NCI-H1092 treated with DMSO at 0.1 percent for 48 hours (cell line): Measurements from ENCODE around the gene SUGCT.

Experiments used
- DNase-seq: peaks from one replicate; lab custom pipeline; 2025; lab: John Stamatoyannopoulos, UW

Gene SUGCT

DNA sequence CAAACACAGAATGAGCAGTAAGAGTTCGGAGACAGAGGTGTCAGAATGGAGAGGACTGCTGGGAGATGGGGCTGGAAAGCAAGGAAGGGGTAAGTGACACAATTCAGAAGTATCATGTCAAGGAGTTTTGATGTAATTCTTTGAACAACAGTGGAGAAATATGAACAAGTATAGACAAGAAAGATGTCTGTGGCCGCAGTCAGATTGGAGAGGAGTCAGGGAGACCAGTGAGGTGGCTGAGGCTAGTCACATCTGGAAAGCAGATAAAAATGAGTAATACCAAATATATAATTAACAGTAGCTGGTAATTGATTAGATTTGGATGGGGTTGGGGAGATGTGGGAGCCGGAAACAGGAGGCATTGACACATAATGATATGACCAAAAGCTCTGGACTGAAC is 540.9 kb downstream of the SUGCT start:
- DNase-seq = no peak

DNA sequence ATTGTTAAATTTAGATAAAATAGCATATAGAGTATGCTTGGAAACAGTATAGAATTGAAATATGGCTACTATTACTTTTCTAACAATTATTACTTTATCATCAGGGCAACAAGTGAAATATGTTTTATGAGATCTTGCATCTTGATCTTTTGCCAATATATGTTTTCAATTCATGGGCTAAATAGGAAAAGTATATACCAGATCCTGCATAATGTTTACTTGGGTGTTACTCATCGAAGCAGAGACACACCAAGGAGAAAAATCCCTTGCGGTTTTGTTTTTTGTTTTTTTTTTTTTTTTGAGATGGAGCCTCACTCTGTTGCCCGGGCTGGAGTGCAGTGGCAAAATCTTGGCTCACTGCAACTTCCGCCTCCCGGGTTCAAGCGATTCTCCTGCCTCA is 541.4 kb downstream of the SUGCT start:
- no peak for DNase-seq

DNA sequence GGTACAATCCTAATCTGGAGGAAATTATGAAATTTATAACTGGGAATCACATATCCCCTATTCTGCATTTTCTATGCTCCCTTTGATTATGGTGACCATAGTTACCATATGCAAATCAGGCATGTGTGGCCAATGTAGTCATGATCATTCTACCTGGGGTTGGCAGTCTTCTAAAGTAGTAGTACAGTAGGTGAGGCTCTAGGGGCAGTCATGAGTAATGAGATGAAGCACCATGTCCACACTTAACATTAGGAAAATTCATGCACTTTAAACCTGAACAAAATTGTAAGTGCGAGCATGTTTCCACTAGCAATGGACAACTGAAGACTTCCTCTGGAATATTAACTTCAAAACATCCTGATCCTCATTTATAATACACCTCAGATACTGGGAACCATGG is 545.9 kb downstream of the SUGCT start:
- no peak for DNase-seq

DNA sequence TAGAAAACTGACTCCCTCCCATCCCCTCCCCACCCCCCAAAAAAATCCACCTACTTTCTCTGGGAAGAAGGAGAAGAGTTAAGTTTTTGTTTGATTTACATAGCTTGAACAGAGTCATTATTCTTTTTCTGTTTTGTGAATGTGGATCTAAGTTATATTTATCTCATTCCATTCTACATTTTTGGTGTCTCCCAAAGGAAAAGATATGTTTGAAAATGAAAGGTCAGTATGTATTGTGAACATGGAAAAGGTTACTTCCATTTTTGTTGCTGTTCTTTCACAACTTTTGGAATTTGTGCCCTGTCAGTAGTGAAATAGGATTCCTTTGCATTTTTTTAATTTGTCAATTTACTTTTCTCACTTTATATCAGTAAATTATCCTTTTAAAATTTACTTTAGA is 547.9 kb downstream of the SUGCT start:
- no peak for DNase-seq

DNA sequence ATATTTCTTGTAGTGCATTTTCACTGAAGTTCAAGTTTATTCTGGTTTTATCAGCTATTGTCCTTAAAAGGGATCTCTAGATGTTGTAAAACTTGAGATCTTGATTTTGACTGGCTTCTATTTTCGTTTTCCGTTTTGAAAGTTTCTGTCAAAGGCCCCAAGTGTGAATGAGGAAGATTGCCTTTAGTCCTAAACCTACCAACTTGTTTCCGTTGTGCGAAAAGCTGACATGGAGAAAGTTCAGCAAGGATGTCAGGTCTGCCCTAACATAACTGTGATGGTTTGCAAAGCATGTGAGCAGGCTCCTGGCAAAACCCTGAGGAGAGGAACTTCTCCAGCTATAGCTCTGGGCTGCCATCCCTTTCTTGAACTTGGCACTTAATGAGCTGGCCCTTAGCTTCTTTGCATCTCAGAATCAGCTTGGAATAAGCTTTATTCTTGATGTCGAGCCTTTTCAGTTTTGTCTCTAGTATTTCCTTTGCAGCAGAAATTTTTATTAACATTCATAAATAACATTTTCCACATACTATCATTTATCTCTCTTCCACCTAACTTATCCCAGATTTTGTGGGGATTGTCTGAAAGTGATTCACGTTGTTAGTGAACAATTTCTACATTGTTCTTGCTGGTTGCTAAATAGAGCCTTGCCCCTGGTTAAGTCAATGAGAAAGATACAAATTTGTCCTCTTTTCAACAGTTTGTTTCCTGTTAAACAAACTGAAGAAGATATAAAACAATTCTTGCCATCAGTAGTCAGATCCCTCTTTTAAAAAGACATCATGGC is 559.4 kb downstream of the SUGCT start:
- DNase-seq = no peak

DNA sequence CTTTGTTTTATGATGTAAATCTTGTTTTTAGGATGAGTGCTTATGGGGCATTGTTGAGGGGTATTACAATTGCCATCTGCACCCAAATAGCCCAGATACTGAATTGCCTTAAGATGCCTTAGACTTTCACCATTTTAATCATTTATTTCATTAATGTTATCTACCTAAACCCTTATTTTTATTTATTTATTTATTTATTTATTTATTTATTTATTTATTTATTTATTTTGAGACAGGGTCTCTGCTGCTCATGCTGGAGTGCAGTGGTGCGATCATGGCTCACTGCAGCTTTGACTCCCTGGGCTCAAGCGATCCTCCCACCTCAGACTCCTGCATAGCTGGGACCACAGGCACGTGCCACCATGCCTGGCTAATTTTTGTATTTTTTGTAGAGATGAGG is 560.2 kb downstream of the SUGCT start:
- no peak for DNase-seq

DNA sequence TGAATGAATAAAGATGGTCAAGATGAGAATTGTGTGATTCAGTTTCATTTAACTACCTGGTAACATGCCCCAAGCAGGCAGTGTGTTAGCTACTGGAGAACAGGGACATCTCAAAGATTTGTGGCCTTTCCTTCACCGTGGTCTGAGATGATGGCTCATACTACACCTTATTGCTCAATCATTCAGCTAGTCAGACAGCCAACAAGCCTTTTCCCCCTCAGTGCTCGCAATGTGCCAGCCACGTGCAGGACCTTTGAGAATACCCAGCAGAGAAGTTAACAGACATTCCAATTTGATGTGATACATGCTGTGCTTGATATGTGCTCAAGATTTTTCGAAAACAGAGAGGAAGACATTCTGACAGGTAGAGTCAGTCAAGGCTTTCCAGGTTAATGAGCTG is 562.8 kb downstream of the SUGCT start:
- DNase-seq = no peak

DNA sequence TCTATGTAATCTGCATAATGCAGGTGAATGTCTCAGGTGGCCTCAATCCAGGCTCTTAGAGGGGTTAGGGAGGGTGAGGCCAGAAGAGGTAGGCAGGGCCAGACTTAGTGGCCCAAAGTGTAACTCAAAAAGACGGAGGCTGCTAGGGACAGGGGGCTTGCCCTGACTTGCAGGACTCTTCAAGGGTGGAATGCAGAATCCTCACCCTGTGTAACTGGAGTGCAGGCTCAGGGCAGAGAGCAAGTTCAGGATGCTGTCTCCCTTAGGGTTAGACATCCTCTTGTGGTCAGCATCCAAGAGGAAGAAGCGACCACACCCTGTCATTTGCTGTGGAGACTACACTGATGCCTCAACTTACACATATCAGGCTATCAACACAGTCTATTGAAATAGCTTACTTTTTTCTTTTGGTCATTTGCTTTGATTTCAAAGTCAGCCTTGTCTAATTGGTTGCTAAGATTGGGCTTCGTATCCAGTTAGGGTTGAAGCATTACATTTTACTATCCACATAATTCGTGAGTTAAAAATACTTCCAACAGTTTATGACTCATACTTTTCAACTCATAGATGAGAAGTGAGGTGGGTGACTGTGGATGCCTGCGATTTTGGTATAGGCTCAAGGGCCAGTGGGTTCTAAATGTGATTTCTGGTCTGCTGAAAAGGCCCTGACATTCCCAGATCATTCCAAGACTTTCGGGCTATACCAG is 563.6 kb downstream of the SUGCT start:
- no peak for DNase-seq

DNA sequence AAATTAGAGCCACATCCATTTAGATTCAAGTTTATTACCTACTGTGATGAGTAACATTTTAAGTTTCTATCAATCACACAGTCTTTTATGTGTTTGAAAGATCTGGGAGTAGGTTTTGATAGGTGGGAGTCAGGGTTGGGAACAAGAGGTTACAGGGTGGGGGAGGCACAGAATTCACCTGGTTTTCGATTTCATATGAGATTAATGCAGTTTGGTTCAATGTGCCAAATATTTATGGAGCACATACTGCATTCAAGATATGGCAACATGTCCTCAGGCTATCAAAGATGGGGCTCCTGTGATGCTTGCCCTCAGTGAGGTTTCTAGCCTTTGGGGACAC is 564.1 kb downstream of the SUGCT start:
- DNase-seq = no peak

DNA sequence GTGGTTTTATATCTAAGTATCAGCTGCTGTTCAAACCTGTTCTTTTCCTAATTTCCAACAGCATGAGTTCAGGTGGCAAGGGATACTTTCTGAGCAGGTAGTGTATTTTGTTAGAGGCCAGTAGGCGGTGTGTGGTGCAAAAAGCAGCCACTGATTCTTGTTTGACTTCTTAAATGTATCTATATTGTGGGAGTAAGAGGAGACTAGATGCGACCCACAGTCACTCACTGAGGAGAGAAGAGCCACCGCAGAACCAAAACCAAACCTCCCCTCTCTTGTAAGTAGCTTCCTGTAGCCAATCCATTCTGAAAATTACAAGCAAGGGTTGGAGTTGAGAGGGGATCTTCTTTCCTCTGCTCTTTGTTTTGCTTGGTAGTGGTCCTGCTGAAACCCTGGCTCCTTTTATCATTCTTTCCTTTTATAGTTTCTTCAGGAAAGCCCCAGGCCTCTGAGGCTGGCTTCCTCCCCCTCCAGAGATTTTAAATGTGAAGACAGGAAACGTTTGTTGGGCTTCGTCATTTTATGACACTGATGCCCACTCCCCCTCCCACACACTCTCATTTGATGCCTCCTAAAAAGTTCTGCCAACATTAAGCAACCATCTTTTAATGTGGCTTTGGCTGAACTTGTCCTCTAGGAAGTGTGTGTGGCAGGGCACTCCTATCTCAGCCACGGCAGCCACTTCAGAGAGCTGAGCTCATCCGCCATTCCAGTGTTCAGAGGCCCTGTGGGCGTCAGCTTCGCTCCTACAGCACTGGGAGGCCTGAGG is 566.0 kb downstream of the SUGCT start:
- DNase-seq = no peak

DNA sequence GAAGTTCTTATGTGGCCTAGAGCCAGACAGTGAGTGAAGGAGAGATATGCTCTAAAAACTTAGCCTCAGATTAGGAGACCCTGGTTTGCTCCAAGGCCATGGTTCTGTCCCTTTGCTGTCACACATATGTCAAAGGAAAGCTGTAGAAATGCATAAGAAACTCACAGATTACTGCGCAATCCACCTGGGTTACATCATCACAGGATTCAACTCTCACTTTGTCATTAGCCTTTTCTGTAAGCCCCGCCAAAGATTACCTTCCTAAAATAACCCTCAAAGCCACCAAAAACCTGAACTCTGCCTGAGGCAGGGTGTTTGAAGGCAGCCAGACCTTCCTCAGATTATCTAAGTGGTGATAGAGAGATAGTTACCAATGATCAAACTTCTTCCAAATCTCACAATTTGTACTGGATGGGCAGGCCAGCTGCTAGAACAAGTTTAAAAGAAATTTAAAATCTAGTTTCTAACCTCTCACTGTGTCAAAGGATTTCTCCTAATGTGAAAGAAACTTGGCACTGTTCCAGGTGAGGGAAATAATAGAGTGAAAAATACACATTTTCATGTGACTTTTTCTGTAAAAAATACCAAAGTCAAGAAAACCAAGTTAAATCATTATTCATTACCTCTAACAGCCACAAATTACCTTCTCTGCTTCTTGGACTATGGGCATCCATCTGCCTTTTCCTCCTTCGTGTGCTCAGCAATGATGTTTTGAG is 567.2 kb downstream of the SUGCT start:
- no peak for DNase-seq

DNA sequence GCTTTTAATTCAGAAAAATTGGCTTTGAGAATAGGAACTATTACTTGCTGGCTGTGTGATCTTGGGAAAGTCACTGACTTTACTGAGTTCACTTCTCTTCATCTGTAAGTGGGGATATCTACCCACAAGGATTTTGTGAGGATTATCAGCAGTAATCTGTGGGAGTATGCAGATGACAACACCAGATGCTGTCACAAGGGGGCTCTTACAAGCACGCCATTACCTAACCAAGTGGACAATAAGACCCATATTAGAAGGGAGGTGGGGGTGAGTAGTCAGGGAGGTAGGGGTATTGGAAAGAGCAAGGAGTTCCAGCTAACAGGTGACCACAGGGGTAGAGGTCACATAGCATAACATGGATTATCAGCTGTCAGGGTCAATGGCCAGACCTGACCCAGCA is 569.4 kb downstream of the SUGCT start:
- no peak for DNase-seq

DNA sequence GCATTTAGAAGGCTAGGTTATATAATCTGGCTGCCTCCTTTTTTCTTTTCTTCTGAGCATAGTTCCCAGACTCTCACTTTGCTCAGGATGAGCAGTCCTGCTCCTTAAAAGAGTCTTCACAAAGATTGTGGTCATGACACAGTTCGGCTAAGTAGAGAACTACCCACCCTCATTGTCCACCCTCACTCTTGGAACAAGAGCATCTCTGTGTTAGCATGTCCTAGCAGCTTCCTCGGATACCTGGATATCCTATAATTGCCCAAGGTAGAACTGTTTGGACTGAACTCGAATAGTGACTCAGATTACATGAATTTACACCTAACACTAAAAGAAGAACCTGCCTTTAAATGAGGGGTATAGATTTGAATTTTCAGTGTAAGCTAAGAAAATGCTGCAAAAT is 572.0 kb downstream of the SUGCT start:
- no peak for DNase-seq

DNA sequence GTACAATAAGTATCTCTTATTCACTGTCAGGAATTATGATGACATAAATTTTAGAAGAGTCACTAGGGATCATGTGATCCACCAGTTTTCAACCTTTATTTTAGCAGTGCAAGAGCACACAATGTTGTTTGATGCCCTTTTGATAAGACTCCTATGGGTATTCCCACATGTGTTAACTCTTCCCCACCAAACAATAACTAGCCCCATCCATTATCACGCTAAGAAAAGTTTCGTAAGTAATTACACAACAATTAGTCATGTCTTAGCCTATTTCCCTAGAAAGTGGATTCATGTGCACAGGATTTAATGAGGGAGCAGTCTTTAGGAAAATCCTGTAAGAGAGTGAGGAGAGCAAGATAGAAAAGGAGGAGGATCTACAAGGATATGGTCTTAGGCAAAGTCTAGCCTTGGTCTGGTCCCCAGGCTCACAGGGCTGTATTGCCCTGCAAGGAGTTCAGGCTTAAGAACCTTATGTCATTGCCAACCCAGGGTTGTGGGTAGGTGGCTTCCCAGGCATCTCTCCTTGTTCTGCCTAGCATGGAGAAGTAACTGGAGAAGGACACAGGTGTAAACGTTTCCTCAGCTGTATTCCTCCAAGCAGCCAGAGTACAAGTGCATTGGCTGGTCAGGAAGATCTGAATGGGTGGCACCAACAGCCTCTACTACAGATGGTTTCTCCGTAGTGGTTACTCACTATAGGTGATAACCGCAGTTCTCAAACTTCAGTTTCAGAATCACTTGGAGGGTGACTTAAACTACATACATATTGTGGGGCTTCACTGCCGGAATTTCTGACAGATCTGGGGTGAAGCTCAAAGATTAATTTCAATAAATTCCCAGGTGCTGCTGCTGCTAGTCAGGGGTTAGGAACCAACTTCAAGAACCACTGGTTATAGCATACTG is 574.5 kb downstream of the SUGCT start:
- DNase-seq = no peak

DNA sequence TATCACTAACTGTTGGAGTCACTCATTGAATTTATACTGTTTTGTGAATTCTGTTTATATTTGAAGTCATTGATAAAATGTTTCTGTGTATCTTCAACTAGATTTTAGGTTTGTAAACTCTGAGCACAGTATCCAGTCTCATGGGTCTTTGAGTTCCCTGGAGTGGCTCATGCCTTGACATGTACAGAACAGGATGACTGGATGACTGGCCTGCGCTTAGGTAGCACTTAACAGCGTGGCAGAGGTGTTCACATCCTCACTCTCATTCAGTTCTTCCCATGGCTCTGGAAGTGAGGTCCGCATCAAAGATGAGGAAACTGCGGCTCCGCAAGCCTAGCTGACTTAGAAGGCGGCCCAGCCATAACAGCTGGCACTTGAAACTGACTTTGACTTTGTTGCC is 576.9 kb downstream of the SUGCT start:
- DNase-seq = no peak

DNA sequence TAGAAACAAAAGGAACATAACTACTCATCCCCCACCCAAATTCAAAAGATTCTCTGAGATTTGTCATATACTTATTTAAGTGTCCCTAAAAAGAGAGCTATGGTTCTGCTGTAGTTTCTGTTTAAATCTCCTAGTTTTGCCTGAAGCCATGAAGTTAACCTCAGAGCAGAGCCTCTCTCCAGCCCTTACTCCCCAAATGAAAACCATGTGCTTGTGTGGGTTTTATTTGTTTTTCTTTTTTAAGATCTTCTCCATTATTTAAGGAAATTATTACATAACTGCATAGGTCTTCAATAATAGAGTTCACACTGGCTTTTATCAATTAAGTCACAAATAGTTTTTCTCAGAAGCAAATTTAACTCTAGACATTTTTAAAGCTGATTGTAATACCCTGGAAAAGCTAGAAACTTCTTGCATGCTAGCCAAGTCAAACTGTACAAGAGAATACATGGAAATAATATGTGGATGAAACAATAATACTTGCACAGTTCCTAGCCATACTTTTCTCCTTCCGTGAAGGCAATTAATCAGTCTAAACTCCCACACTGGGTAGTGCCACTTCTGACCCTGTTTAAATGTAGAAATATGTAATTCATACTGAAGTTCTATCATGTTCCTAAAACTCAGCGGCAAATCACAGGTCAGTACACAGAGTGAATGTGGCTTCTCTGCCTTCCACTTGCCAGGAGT is 579.7 kb downstream of the SUGCT start:
- DNase-seq = no peak

DNA sequence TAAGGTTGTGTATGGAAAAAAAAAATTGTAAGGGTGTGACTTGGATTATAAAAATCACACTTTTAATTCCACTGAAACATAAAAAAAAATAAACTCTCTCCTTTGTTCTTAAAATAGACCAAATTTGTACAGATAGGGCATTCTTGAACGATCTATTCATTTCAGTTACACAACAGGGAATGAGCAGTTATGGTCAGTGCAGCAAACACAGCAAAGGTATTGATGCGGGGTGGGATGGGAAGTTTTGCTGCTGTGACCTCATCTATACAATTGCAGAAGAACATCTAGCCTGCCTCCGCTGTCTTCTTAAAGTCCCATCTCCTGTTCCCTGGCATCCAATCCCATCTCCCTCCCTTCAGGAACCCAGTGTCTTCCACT is 580.2 kb downstream of the SUGCT start:
- DNase-seq = no peak

DNA sequence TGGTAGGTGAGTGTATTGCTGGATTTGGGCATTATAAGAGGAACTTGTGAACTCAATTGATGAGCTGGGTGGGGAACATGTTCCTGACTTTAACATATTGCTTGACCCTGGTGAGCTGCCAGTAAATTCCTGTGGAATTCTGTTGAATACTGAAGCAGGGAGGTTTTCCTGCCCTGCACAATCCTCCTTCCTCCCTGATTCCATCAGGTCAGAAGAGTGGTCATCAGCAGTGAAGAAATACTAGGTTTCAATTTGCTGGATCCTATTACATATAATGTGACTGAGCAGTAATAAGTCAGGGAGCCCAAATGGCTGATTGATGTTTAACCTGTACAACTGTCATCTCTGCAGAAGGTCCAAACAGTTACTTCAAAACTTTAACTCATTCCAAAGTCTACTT is 581.2 kb downstream of the SUGCT start:
- DNase-seq = no peak

DNA sequence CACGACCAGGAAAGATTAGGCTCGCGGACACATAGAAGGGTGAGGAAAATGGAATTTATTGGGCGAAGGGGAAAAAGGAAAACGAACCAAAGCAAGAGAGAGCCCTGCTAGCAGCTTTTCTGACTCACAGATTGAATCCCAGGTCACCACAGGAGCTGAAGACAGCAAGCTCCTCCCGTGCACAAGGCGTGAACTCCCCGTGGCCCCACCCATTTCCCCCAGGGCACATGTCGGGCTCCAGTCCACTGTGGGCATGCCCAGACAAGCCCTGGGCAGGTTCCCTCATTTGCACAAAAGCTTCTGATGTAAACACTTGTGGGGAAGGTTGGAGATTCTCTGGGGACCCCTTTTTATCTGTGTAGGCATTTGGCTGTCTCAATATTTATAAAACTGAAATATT is 582.4 kb downstream of the SUGCT start:
- DNase-seq = no peak

DNA sequence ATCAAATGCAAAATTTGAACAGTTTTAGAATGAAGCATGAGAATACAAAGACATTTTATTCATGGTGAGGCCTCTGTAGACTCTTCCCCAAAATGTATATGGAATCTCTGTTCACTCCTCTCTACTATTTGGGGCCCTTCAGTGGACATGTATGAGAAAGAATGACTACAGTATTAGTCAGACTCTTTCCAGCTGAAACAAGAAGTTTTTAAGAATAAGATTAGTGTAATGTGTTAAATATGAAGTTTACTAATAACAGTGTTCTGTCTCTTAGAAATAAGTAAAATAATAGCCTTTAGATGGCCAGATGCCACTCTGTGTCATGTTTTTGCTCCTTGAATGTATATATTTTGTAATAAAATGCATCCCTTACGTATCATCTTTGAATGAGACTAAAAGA is 585.6 kb downstream of the SUGCT start:
- no peak for DNase-seq
